ENCODE measurements around the gene PPP2R5C.

The PPP2R5C gene

DNA sequence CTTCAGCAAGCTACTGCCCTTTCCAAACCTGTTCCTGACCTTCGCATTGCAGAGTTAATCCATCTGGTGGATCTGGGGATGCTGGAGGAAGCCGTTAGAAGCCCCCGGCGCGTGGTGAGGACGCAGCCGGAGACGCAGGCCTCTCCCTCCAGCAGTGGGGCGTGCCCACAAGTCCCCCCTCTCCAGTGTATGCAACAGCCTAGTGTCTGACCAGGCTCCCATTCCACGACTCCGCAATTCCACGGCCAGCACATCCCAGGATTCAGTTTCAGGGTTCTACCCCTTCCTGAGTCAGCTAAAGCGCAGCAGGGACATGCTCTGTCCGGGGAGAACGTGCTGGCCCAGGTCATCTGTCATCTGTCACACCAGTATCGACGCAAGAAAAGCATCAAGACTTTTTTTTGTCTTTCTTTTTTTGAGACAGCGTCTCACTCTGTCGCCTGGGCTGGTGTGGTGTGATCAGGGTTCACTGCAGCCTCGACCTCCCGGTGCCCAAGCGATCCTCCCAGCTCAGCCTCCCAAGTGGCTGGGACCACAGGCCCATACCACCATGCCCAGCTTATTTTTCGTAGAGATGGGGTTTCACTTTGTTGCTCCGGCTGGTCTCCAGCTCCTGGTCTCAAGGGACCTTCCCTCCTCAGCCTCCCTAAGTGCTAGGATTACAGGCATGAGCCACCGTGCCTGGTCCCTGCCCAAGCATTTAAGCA is 194.8 kb downstream of the PPP2R5C start:
- H3K4me1 ChIP-seq (ENCODE audit: insufficient read depth, low read length), result no peaks in the 10 kb centered on the region
- H3K9ac ChIP-seq (ENCODE audit: low read depth, low read length), result no peak overlapping the region
- no peaks in the 10 kb centered on the region for H3K36me3 ChIP-seq (ENCODE audit: insufficient read depth, low read depth, low read length)
- no peaks in the 10 kb centered on the region for H3K9me3 ChIP-seq (ENCODE audit: insufficient read depth, low read depth, low read length)
- no peak overlapping the region for H3K27ac ChIP-seq (ENCODE audit: low read length)
- no peak overlapping the region for H3K4me3 ChIP-seq (ENCODE audit: low read length)
- peaks cover 11% of the 10 kb centered on the region for H3K27me3 ChIP-seq (ENCODE audit: insufficient read depth, low read length)

DNA sequence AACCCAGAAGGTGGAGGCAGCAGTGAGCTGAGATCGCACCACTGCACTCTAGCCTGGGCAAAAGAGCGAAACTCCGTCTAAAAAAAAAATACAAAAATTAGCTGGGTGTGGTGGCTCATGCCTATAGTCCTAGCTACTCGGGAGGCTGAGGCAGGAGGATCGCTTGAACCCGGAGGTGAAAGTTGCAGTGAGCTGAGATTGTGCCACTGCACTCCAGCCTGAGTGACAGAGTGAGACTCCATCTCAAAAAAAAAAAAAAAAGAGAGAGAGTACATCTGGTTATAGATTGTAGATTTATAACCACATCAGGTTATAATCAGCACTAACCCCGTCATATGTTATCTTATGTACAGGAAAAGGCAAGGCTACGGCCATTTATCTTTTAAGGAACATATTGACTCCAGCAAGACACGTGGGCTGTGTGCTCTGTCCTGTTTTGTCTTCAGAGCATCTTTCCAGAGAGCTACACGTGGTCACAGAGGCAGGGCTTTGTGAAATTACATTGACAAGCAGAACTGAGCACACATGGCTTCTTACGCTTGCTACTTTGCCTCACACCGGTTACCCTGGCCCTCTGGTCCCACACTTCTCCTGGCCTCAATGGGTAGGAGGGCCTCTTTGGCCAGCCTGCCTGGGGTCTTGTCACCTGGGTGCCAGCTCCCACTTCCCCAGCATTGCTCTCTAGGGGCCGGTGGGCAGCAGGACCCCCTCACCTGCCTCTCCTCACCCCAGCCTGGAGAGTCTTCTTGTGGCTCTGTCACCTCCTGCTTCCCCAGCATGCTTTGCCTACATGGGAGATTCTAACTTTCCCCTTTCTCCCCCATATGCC is 196.1 kb downstream of the PPP2R5C start:
- Histone ChIP-seq H3K4me3 (ENCODE audit: low read length) (no peak overlapping the region), H3K27ac (ENCODE audit: low read length) (no peak overlapping the region), H3K27me3 (ENCODE audit: insufficient read depth, low read length) (peaks cover 23% of the 10 kb centered on the region), H3K9ac (ENCODE audit: low read depth, low read length) (no peak overlapping the region), H3K4me1 (ENCODE audit: insufficient read depth, low read length) (no peaks in the 10 kb centered on the region; the same call in 1 of the 2 replicates), H3K9me3 (ENCODE audit: insufficient read depth, low read depth, low read length) (no peaks in the 10 kb centered on the region), H3K36me3 (ENCODE audit: insufficient read depth, low read depth, low read length) (no peaks in the 10 kb centered on the region)

- Histone ChIP-seq H3K27ac (ENCODE audit: low read length) (no peak overlapping the region), H3K9ac (ENCODE audit: low read depth, low read length) (no peak overlapping the region), H3K27me3 (ENCODE audit: insufficient read depth, low read length) (peaks cover 33% of the 10 kb centered on the region), H3K4me1 (ENCODE audit: insufficient read depth, low read length) (no peaks in the 10 kb centered on the region; the same call in 1 of the 2 replicates), H3K36me3 (ENCODE audit: insufficient read depth, low read depth, low read length) (no peaks in the 10 kb centered on the region), H3K4me3 (ENCODE audit: low read length) (no peak overlapping the region), H3K9me3 (ENCODE audit: insufficient read depth, low read depth, low read length) (no peaks in the 10 kb centered on the region)
These were observed 197.1 kb downstream of the PPP2R5C start for GRCh38 chr14:101958418-101959180.

DNA sequence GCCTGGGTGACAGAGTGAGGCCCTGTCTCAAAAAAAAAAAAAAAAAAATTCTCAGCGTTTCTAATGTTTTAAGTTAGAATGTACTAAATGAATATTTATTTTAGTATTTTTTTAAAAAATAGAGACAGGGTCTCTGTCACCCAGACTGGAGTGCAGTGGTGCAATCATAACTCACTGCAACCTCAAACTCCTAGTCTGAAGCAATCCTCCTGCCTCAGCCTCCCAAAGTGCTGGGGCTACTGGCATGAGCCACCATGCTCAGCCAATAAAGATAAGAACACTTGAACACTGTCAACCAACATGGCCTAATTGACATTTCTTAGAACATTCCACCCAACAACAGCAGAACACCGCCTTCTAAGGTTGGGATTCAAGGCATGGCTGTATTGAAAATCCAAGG is 197.8 kb downstream of the PPP2R5C start:
- H3K36me3 ChIP-seq (ENCODE audit: insufficient read depth, low read depth, low read length), result no peaks in the 10 kb centered on the region
- H3K27me3 ChIP-seq (ENCODE audit: insufficient read depth, low read length), result peaks cover 38% of the 10 kb centered on the region
- no peak overlapping the region for H3K9ac ChIP-seq (ENCODE audit: low read depth, low read length)
- H3K9me3 ChIP-seq (ENCODE audit: insufficient read depth, low read depth, low read length), result no peaks in the 10 kb centered on the region
- no peak overlapping the region for H3K4me3 ChIP-seq (ENCODE audit: low read length)
- H3K27ac ChIP-seq (ENCODE audit: low read length), result no peak overlapping the region
- H3K4me1 ChIP-seq (ENCODE audit: insufficient read depth, low read length), result no peaks in the 10 kb centered on the region; the same call in 1 of the 2 replicates

DNA sequence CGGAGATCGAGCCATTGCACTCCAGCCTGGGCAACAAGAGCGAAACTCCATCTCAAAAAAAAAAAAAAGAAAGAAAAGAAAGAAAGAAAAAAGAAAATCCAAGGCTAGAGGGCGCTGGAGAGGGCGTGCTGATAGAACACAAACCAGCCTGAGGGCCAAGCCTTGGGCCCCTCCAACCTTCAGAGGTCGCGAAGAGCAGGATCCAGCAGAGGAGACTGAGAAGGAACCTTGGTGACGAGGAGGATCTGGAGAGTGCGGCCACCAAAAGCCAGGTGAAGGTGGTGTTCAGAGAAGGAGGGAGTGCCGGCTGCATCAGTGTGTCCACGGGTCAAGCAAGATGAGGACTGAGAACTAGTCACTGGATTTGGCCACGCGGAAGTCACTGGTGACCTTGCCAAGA is 198.7 kb downstream of the PPP2R5C start:
- H3K27me3 ChIP-seq (ENCODE audit: insufficient read depth, low read length), result peaks cover 38% of the 10 kb centered on the region
- no peak overlapping the region for H3K27ac ChIP-seq (ENCODE audit: low read length)
- no peaks in the 10 kb centered on the region for H3K9me3 ChIP-seq (ENCODE audit: insufficient read depth, low read depth, low read length)
- no peak overlapping the region for H3K9ac ChIP-seq (ENCODE audit: low read depth, low read length)
- H3K4me1 ChIP-seq (ENCODE audit: insufficient read depth, low read length), result no peaks in the 10 kb centered on the region; the same call in 1 of the 2 replicates
- H3K4me3 ChIP-seq (ENCODE audit: low read length), result no peak overlapping the region
- no peaks in the 10 kb centered on the region for H3K36me3 ChIP-seq (ENCODE audit: insufficient read depth, low read depth, low read length)

DNA sequence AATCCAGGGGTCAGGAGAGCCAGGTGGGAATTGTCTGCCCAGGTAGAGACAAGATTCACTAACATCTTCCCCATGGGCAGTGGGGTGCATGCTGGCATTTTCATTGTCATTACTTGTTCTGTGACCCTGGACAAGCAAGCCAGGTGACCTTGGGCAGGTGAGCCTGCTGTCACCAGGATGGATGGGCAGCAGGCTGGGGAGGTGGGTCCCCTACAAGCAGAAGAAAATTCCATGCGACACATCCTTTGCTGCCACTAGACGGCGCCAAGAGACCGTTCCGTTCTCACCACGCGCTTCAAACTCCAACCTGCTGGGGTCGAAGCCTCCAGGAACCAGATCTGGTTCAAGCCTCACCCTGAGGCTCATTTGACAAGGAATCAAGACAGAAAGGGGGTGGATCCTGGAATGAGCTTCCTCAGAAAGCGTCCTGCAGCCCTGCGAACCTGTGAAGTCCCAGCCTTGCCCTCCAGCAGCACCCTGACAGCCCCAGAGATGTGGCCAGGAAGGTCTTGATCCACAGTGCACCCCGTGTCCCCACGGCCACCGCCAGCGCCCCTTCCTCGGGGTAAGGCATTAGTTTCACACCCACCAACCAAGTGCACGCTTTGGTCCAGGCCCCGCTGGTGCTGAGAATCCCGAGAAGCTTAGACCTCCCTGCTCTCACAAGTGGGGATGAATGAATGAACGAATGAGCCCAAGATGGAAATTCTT is 199.7 kb downstream of the PPP2R5C start:
- Histone ChIP-seq H3K36me3 (ENCODE audit: insufficient read depth, low read depth, low read length) (no peaks in the 10 kb centered on the region), H3K9ac (ENCODE audit: low read depth, low read length) (no peak overlapping the region), H3K9me3 (ENCODE audit: insufficient read depth, low read depth, low read length) (no peaks in the 10 kb centered on the region), H3K27me3 (ENCODE audit: insufficient read depth, low read length) (peaks cover 38% of the 10 kb centered on the region), H3K4me1 (ENCODE audit: insufficient read depth, low read length) (peaks cover 4% of the 10 kb centered on the region), H3K4me3 (ENCODE audit: low read length) (no peak overlapping the region), H3K27ac (ENCODE audit: low read length) (no peak overlapping the region)

DNA sequence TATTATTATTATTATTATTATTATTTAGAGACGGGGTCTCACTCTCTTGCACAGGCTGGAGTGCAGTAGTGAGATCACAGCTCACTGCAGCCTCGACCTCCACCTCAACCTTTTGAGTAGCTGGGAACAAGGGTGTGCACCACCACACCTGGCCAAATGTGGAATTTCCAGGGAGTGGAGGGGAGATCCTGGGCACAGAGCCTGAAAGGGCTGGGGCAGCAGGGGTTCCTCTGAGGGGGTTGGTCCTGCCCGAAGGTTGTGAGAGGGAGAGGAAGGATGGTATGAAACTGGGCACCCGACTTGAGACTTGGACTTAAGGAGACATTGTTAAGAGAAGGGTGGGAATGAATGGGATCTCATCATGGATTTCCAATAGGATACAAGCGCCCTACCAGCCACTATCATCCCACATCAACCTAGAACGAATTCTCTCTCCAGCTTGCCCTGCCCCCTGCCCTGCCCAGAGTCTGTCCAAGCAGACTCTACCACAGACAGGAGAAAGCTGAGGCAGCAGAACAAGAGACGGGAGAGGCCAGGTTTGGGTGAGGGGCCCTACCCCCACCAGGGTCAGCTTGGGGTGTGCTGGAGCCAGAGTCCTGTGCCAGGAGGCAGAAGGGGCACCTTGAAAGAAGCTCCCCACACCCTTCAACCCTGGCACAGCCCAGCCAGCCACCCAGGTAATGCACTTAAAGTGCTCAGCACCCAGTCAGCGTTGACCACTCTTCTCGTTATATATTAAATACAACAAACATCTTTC is 200.4 kb downstream of the PPP2R5C start:
- Histone ChIP-seq H3K9ac (ENCODE audit: low read depth, low read length) (no peak overlapping the region), H3K9me3 (ENCODE audit: insufficient read depth, low read depth, low read length) (no peaks in the 10 kb centered on the region), H3K27me3 (ENCODE audit: insufficient read depth, low read length) (peaks cover 38% of the 10 kb centered on the region), H3K36me3 (ENCODE audit: insufficient read depth, low read depth, low read length) (no peaks in the 10 kb centered on the region), H3K4me1 (ENCODE audit: insufficient read depth, low read length) (peaks cover 12% of the 10 kb centered on the region), H3K4me3 (ENCODE audit: low read length) (no peak overlapping the region), H3K27ac (ENCODE audit: low read length) (no peak overlapping the region)

DNA sequence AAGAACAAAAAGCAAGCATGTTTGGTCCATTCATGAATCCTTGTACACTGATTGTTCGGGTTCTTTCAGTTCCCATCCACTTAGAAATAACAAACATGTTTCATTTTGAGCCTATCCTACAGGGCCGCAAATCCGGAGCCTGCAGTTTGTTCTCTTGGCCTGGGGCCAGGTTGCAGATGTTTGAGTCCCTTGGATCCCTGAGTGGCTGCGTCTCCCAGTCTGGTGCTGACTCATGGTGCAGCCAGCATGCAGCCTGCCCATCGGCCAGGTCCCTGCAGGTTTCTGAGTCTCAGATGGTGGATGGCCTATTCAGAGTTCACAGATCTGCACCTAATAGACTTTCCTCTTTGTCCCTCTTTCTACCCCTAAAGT is 201.0 kb downstream of the PPP2R5C start:
- peaks cover 13% of the 10 kb centered on the region for H3K4me1 ChIP-seq (ENCODE audit: insufficient read depth, low read length)
- peaks cover 38% of the 10 kb centered on the region for H3K27me3 ChIP-seq (ENCODE audit: insufficient read depth, low read length)
- no peak overlapping the region for H3K27ac ChIP-seq (ENCODE audit: low read length)
- H3K9me3 ChIP-seq (ENCODE audit: insufficient read depth, low read depth, low read length), result no peaks in the 10 kb centered on the region
- H3K9ac ChIP-seq (ENCODE audit: low read depth, low read length), result no peak overlapping the region
- H3K4me3 ChIP-seq (ENCODE audit: low read length), result no peak overlapping the region
- H3K36me3 ChIP-seq (ENCODE audit: insufficient read depth, low read depth, low read length), result no peaks in the 10 kb centered on the region

DNA sequence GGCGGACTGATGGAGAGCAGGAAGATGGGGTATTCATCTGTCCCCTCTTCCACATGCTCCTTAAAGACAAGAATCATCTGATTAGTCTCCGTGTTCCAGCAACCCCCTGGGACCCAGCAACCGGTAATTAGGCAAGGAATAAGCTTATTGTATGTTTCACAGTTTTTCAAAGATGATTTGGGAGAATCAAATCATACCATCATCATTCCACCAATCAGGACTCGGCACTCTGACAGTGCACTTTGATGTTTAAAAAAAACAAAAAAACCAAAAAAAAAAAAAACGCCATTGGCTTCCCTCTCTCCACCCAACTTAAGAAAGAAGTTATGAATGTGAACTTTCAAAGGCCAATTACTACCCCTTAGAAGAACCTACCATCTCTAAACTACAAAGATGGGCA is 201.5 kb downstream of the PPP2R5C start:
- peaks cover 38% of the 10 kb centered on the region for H3K27me3 ChIP-seq (ENCODE audit: insufficient read depth, low read length)

GRCh38 chr14:101963656-101964296 is 202.3 kb downstream of the PPP2R5C start:
- Histone ChIP-seq H3K9ac (ENCODE audit: low read depth, low read length) (no peak overlapping the region), H3K4me3 (ENCODE audit: low read length) (peak overlapping the region; percentile 65), H3K4me1 (ENCODE audit: insufficient read depth, low read length) (peaks cover 13% of the 10 kb centered on the region), H3K27ac (ENCODE audit: low read length) (no peak overlapping the region), H3K27me3 (ENCODE audit: insufficient read depth, low read length) (peaks cover 38% of the 10 kb centered on the region), H3K36me3 (ENCODE audit: insufficient read depth, low read depth, low read length) (peaks cover 6% of the 10 kb centered on the region), H3K9me3 (ENCODE audit: insufficient read depth, low read depth, low read length) (no peaks in the 10 kb centered on the region)

More for the DNA sequence above, 201.5 kb downstream of the PPP2R5C start:
- no peaks in the 10 kb centered on the region for H3K36me3 ChIP-seq (ENCODE audit: insufficient read depth, low read depth, low read length)
- no peak overlapping the region for H3K9ac ChIP-seq (ENCODE audit: low read depth, low read length)
- H3K4me1 ChIP-seq (ENCODE audit: insufficient read depth, low read length), result peaks cover 13% of the 10 kb centered on the region
- H3K27ac ChIP-seq (ENCODE audit: low read length), result no peak overlapping the region
- no peak overlapping the region for H3K4me3 ChIP-seq (ENCODE audit: low read length)
- H3K9me3 ChIP-seq (ENCODE audit: insufficient read depth, low read depth, low read length), result no peaks in the 10 kb centered on the region

Measured in iPS-20b (cell line).